ENCODE data around the gene KIF25.

KIF25 gene

GRCh38 chr6:168038576-168039140 lies 41.2 kb downstream of the KIF25 start:
- DNase-seq, result no peak

DNA sequence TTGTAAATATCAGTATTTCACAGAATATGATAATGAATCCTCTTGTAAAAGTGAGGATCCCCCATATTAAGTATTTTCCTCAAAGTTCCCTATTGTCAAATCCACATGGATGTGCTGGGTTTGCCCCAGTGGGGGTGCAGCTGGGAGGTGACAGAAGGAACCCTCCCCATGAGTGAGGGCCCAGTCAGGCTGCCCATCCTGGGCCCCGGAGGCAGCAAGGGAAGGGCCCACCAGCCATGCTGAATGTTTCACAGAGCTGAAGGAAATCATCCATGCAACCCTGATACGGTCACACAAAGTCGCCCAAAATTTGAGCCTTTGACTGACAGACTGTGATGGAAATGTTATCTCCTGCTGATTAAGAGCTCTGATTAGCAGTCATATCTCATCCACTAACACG lies 41.8 kb downstream of the KIF25 start:
- no peak for DNase-seq

DNA sequence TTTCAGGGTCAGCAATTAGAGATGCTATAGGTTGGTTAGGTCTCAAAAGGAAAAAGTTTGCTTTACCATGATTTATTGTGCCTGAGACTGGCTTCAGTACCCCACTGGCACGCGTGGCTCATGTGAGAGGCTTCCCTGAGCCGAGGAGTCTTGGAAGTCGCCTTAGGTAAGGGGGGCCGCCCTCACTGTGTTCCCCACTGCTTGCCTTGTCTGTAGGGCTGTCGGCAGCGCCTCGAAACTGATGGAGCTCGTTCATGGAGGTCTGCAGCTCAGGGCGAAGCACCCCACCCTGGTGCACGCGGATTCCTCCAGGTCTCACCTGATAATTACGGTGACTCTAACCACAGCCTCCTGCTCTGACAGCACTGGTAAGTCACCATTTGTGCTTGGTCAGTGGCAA lies 42.4 kb downstream of the KIF25 start:
- DNase-seq, result no peak

- DNase-seq, result no peak
Measured at GRCh38 chr6:168040856-168041496, 43.5 kb downstream of the KIF25 start.

DNA sequence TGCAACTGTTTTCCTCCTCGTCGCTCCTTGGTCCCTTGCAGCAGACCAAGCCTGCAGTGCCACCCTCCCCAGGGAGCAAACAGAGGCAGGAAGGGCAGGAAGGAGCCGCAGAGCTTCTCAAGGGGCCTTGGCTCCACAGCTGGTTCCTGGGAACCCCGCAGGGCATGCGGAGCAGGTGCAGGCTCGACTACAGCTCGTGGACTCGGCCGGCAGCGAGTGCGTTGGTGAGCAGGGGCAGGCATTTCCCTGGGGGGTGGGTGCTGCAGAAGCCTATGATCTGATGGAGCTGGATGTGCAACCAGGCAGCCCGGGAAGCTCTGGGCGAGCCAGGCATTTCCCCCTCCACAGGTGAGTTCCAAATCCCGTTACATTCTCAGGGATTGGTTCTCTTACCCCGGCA lies 44.5 kb downstream of the KIF25 start:
- DNase-seq, result no peak

- no peak for DNase-seq
Measured at GRCh38 chr6:168042426-168043192, 45.1 kb downstream of the KIF25 start.

DNA sequence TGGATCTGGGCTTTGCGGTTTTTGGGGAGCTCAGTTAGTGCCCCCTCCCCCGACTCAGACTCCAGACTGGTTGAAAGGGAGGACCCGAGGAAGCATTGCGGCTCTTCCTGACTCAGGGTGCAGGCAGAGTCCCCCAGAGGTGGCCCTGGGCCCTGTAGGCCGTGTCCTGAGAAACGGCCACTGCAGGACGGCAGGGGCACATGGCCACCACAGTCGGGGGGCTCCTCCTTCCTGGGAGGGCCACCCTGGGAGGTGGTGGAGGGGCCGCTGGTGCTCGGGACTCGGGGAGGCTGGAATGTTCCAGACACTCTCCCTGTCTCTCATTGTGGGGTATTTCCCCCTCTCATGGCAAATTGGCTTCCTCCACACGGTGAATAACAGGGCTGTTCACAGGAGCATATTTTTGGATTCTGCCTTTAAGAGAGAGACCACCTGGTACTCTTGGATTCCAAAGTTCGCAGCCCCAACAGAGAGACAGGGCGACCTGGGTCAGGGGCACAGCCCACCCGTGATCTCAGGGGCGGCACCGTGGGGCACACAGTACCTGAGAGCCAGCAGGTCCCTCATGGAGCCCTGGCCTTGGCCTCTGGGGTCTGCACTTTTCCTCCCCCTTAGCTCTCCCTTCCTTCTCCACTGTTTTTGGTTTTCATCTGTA lies 45.8 kb downstream of the KIF25 start:
- DNase-seq, result no peak

DNA sequence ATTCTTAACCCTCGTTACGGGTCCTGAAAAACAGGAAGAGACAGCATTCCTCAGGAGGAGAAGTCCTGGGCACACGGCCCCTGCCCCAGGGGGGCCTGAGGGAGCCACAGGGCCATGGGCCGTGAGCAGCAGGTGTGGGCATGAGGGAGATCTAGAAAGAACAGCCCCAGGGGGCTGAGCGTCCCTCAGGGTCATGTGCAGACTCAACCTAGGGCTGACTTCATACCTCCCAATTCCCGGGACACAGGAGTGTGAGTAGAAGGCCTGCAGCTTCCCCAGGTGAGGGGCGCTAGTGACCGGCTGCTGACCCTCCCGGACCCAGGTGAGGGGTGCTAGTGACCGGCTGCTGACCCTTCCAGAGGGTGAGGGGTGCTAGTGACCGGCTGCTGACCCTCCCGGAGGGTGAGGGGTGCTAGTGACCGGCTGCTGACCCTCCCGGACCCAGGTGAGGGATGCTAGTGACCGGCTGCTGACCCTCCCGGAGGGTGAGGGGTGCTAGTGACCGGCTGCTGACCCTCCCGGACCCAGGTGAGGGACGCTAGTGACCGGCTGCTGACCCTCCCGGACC lies 46.5 kb downstream of the KIF25 start:
- no peak for DNase-seq

GRCh38 chr6:168044521-168045130 lies 47.2 kb downstream of the KIF25 start:
- no peak for DNase-seq

DNA sequence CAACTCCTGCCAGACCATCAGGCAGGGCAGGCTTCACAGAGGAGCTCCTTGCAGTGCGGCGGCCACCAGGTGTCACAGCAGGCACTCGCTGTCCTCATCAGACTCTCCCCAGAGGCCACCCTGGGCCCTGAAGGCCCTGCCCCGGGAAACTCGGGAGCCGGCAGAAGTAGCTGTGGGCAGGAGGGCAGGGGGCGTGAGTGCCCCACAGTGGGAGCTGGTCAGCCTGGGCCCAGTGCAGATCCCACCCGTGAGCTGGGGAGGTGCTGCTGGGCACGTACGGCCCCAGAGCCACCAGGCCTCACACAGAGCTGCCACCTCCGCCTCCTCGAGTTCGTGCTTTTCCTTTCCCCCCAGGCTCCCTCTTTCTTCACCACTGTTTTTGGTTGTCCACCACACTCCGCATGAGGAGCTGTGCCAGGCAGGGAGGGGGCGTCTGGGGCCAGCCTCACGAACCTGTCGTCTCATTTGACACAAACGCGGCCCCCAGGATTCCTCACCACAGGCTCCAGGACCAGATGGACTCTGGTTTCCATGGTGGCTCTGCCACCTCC lies 47.7 kb downstream of the KIF25 start:
- DNase-seq, result no peak

DNA sequence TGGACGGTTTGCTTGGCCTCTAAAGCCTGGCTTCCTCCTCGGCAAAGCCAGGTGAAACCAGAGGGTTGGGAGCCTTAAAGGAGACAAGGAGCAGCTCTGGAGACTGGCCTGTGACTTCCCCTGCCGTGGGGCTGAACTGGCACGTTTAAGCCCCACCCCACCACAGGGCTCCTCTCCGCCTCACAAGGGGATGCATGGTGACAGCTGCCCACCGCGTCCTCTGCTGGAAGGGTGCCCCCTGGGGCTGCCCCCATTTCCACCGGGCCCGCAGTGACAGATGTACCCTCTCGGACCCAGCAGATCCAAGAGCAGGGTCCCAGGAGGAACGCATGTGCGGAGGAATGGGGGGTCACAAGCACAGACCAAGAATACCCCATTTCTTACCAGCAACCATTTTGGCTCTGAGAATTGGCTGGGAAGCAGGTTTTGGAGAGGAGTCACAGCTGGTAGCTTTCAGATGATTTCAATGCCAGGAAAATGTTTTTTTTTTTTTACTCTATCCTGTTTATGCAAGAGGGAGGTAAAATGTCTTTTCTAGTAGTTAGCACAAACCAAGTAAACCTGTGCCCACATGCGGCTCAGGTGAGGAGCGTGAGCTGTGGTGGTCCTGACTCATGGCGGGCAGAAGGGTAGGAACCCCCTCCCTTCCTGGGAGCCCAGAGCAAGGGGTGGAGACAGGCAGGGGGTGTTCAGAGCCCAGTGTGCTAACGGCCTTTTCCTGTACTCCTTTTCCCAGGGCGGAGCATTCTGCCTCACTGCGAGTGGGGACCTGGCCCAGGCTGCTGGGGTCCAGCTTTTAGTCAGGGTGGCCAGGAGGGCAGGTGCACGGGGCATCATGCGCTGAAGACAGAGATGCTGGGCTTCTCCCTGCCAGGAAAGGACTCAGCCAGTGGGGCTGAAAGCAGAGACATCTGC lies 48.5 kb downstream of the KIF25 start:
- no peak for DNase-seq

- DNase-seq, result no peak
Measured at GRCh38 chr6:168046696-168047095, 49.2 kb downstream of the KIF25 start.

- DNase-seq, result no peak
Measured at GRCh38 chr6:168047841-168048723, 50.6 kb downstream of the KIF25 start.

DNA sequence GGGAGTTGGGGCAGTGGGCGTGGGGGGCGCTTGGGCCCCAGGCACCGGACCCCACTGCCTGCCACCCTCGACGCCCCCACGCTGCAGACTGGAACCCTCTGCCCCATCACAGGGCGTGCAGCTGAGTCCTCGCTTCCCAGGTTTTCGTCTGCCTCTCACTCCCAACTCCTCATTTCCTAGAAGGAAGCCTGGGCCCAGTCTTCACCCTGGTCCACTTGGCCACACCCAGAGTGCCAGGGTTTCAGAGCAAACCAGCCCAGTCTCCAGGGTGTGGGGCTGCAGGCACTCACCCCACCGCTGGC lies 51.2 kb downstream of the KIF25 start:
- no peak for DNase-seq

- DNase-seq, result no peak
Measured at GRCh38 chr6:168049277-168049676, 51.8 kb downstream of the KIF25 start.

- DNase-seq, result no peak
Measured at GRCh38 chr6:168049706-168050224, 52.3 kb downstream of the KIF25 start.

- DNase-seq, result no peak
Measured at GRCh38 chr6:168050225-168050880, 52.9 kb downstream of the KIF25 start.

DNA sequence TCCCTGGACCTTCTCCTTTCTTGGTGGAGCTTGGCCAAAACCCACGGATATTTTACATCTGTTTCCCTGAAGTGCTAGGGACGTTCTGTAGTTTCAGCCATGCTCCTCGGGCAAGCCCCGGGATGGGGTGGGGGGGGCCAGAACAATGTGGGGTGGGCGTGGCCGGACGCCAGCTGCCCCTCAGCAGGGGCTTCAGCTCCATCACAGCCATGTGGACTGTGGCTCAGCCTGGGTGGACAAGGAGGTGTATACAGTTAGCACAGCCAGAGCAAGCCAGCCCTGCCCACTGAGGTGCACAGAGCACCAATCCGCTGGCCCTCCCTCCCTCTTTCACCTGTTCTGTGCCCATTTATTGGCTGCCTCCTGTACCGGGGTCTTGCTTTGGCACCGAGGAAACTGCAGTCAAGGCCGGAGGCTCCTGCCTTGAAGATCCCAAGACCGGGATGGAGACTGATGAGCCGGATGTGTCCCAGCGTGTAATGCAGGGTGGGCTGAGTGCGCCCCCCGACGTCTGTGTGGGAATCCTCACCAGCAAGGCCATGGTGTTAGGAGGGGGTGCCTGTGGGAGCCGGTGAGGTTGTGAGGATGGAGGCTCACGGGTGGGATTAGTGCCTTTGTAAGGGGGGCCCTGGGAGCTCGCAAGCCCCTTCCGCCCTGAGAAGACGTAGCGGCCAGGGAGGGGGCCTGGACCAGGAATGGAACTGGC lies 53.6 kb downstream of the KIF25 start:
- no peak for DNase-seq

DNA sequence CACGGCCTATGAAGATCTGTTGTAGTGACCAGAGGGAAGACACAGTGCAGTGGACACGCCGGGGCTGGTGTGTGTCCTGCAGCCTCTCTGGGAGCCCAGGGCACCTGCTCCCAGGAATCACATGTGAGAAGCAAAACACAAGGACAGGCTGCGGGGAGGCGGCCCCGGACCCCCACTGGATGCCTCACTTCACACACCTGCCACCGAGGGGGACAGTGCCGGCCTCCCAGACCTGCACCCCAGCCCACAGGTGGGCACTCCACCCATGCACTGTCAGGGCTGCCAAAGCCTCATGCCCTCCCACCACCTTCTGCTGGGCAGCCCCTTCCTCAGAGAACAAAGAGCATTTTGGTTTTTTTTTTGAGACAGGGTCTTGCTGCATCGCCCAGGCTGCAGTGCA lies 54.2 kb downstream of the KIF25 start:
- no peak for DNase-seq

Measured in T1000 (cell line).